Right forelimb (tissue), 1 donor: ENCODE data around the gene OPRD1.

Experiments
- DNase-seq: peaks from one replicate; pipeline ENCODE4 v3.0.0-alpha.2; 2018

OPRD1 gene

DNA sequence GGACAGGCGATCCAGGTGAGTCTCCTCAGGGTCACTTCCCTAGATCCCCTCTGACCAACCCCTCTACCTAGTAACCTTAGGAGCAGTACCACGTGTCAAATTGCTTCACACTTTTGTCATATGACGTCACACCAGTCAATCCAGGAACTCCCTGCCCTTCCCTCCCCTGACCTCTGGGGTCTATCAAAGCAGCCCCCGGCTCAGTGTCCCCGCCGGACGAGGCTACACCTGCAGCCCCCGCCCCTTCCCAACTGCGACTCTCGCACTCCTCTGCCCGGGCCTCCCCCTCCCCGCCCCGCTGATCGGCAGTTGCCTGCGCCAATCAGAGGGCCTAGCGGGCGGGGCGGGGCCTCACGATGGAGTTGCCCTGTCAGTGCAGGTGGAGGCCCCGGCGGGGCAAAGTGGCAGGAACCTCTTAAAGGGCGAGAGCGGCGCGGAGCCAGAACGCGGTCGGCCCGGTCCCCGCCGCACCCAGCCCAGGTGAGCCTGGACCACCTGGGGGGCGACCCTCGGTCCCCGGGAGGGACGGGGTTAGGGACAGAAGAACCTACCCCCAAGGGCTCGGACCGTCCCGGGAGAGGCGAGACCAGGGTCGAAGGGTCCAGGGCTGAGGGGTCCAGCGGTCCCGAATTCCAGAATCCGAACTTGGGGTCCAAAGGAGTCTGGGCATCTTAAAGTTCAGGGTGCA, 74.9 kb downstream of the OPRD1 start:
- DNase-seq = peak; percentile 81

DNA sequence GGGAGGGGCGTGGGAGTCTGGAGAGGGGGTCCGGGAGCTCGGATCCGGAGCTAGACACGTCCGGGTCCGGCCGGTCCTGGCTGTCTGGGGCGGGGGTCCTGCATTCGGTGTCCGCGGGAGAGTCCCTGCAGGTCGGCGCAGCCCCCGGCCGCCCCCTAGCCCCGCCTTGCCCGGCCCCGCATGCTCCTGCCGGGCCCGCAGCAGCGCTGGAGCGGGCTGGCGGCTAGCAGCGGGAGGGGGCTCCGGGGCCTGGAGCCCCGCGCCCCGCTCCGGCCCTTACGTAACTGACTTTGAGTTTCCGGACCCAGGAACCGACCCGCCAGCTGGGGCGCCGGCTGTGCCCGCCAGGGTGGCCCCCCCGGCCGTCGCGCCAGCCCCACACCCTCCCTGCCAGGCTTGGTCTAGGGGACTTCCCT, 75.5 kb downstream of the OPRD1 start:
- DNase-seq = peak; percentile 51

DNA sequence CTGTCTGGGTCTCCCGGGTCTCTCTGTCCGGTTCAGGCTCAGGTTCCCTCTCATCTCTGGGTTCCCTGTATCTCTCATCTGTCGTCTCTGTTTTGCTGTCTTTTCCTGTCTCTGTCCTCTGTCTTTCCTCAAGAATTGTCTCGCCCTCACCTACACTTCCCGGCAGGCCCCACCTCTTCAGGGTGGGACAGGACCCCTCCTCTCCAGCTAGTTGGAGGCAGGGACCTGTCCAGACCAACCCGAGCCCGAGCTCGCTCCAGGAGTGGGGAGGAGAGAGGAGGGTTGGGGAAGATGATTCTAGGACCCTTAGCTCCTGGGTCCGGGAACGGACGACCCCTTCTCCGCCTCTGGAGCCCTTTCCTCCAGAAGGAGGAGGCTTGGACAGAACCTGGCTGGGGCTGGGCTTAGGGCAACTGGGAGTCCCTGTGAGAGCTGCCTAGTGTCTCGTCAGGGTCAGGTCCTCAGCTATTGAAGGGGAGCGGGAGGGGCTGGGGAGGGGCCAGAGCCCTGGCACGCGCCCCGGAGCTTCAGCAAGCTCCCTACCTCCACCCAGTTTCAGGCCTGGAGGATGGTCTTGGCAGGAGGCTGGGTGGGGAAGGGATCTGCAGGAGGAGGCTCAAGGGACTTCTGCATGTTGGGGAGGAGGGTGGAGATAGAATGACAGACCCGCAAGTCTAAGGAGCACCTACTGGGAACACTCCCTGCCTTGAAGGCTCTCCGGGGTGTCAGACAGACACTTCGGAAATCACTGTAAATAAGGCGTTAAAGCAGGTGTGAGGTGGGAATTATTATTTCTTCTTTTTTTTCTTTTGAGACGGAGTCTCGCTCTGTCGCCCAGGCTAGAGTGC, 76.1 kb downstream of the OPRD1 start:
- peak; percentile 65 for DNase-seq

DNA sequence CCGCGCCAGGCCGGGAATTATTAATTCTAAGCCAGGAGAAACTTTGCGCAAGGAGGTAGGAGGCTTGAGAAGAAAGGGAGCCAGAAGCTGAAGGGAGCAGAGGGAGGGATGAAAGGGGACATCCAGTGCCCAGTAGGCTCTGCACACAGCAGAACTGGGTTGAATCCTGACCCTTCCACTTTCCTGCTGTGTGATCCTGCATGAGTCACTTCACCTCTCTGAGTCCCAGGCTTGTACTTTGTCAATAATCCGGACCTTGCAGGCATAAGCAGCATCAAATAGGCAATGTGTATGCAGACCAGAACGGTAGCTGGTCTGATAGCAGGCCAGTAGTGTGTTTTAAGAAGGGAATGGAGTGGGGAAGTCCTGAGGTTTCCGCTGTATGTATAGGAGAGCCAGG, 76.9 kb downstream of the OPRD1 start:
- DNase-seq = no peak

DNA sequence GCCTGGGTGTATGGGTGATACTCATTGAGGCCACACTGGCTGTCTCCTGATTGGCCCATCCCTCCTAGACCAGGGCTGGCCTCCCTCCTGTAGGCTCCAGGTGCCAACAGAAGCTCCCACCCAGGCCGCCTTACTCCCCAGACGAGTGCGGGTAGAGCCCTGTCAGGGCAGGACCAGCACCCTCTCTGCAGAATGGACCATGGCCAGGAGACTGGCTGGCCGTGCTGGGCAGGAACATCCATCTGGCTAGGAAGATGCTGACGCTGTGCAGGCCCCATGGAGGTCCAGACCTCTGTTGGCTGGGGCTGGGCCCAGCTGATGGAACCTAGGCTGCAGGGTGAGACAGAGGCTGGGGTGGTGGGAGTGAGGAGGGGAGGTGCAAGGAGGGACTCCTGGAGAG, 77.4 kb downstream of the OPRD1 start:
- DNase-seq = no peak

DNA sequence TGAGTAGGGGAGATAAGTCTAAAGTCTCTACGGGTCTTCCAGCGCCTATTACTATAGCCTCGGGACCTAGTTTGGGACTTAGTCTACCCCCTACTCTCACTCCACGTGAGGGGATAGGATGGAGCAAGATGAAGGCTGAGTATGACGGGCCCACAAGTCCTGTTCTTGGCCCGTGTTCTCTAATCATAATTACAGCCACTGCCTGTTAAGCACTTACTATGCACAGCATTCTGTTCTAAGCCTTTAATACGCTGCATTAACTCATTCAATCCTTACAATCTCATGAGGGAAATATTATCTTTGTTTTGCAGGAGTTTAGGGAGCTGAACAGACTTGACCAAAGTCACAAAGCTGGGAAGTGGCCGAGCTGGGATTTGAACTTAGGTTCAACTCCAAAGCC, 78.5 kb downstream of the OPRD1 start:
- no peak for DNase-seq

DNA sequence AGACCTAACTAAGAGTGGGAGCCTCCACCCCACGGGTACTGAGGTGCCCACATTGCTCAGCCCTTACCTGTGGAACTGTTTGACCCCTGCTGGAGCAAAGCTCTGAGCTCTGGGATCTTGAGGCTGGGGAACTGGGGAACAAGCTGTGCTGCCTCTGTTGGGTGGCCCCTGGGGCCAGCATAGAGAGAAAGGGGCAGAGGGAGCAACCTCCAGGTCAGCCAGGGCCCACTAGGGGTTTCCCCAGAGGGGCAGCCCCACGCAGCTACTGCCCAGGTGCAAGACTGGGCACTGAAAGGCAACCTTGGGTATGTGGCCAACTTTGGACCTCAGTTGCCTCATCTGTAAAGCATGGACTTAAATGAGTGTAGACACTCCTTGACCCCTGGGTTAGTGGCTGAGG, 78.9 kb downstream of the OPRD1 start:
- DNase-seq = no peak

DNA sequence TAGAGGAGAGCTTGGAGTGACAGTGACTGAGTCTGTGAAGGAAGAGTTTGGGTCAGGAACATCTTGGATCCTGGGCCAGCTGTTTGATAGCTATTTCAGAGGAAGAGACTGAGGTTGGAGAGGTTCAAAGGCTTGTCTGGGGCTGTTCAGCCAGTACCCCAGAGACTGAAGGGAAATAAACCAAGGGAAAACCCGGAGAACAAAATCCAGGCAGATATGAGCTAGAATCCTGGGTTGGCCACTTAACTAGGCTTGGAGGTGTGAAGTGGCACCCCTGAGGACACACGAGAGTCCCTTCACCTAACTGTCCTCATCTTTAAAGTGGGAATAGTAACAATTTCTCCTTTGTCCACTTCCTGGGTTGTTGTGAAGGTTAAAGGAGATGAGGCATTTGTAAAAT, 79.3 kb downstream of the OPRD1 start:
- DNase-seq = no peak

DNA sequence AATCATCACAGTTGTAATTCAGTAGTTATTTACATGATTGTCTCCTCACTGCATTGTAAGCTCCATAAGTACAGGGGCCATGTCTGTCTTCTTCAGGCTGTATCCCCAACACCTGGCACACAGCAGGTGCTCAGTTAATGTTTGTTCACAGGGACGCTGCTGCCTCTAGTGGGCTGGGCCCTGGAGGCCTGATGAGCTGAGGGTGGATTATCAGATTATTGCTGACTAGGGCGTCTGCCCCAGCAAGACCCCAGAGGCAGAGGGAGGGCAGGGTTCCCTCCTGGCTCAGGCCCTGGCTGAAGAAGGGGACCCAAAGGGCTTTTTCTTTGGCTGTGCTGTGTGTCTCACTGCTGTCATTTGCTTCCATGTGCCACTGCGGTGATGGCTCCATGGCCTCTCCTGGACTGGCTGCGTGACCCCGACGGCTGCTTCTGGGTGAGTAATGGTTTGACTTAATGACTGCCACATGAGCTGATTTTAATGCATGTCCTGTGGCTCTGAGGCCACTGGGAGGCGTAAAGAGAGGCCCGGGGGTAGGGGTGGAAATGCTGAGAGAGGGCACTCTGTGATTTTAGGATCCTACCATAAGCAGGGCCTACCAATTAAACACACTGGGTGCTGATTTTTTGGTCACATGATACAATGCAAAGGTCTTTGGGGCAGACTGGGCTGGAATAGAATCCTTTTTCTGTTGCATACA, 81.6 kb downstream of the OPRD1 start:
- DNase-seq = no peak

DNA sequence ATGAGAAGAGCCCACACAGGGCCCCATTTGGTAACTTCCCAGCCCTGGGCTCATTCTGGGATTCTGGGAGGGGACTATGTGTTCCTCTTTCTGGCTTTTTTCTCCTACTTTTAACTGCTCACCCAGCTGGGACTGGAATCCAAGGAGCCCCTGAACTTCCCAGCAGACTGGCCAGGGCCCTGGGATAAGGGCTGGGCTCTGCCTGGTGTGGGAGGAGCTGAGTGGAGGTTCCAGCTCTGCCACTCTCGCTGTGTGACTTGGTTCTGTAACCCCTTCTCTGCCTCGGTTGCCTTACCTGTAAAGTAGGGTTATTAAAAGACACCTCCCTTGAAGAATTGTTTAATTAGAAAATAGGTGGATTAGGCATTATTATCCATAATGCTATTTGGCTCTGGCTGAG, 82.8 kb downstream of the OPRD1 start:
- DNase-seq = no peak

DNA sequence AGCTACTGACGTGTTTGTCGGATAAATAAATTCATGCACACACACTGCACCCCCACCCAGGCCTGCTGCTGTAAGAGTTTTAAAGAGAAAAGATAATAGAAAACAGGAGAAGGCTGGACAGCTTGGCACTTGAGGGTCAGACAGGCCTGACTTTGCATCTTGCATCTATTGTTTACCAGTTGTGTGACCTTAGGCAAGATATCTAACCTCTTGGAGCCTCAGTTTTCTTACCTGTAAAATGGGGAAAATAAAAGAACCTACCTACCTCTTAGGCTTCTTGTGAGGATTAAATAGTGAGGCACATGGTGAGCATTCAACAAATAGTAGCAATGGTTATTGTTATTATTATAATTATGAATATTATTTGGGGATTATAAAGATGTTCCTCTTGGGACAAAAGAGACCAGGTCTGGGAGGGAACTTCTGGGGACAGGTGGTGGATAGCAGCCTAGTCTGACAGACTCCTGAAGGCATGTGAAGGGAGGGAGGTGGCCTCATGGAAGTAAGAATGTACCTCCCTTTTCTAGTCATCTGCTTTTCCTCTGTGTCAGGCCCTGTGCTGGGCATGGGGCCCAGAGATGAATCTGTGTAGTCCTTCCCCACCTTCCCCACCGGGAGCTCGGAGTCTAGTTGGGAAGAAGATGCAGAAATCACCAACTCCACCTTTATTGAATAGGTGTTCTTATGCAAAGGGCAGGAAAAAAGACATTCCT, 84.1 kb downstream of the OPRD1 start:
- DNase-seq = no peak

DNA sequence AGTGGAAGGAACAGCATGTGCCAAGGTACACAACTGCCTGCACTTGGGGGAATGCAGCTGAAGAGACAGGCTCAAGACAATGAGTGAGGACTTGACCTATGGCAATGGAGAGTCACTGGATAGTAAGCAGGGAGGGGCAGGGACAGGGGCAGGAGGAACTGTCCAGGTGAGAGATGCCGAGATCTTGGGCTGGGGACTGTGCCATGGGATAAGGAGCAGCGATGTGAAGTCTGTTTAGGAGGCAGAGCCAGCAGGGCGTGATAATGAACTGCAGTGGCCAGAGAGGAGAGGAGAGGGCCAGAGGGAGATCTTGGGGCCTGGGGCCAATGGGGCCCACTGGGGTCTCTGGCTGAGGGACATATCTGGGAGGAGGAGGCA, 84.6 kb downstream of the OPRD1 start:
- no peak for DNase-seq

DNA sequence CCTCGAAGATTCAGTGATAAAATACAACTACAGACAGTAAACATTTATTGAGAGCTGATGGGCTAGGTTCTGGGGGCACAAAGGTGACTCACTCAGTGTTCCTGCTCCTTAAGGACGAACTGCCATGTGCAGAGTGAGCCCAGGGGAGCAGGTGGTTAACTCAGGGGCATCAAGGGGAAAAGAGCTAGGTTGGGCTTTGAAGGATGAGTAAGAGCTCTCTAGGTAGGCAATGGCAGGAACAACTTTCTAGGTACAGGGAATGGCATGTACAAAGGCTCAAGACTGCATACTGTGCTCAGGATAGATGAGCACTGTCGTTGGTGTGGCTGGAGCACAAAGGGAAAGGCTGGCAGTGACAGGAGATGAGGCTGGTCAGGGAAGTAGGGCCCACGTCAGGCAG, 85.8 kb downstream of the OPRD1 start:
- no peak for DNase-seq

DNA sequence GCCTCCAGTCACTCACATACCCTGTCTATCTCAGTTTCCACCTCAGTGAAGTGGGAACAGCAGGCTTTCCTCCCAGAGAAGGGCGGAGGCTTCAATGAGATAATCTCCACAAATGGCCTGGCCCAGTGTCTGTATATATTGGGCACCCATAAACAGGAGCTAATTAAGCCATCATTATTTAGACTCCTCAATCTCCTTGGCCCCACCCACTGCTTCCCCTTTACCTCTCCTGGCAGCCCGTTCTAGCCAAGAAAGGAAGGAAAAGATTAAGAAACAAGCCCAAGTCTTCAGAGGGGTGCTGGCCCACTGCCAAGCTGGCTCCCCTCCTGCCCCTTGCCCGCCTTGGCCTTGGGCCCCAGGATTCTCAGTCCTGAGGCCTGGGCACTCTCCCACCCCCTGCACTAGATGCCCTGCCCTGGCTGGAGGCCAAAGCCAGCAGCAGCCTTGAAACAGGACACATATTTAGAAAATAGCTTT, 86.5 kb downstream of the OPRD1 start:
- DNase-seq = no peak

DNA sequence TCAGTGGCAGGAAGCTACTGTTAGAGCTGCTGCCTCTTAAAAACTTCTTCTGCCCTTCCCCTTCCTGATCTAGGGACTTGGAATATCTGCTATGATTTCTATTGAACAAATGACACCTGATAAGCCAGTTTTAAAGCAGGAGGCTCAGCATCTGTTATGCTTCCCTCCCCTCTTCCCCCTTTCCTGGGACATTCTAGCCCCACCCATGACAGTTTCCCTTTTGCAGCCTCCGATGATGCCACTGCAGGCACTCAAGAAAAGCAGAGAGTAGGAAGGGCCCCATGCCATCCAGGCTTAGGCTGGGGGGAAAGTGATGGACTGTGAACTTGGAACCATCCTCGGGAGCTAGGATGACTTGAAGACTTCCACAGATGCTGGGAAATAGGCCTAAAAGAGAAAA, 87.3 kb downstream of the OPRD1 start:
- DNase-seq = no peak

DNA sequence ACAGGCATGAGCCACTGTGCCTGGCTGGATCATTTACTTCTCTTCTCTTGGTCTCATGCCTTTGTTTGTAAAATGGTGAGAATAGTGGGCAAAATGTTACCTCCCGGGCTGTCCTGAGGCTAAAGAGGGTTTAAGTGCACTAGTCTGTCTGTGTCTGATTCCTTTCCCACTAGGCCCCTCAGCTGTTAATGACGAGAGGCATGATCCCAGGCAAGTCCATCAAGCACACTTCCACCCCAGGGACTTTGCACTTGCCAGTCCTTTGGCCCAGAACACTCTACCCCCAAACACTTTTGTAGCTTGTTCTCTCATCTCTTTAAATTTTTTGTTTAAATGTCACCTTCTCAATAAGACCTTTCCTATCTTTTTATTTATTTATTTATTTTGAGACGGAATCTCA, 88.6 kb downstream of the OPRD1 start:
- no peak for DNase-seq

DNA sequence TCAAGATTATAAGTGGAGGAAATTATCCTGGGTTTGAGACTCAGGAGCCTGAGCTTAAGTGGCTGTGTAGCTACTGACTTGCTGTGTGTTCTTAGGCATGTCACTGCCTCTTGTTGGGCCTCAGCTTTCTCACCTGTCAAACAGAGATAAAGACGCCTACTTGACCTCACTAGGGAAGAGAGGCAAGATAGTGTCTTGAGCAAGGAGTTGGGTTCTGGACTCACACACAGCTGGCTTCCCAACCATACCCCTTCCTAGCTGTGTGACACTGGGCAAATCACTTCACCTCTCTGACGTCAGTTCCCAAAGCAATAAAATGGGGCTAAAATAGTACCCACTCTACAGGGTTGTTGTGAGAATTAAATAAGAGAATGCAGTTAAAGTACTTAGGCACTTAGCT, 90.8 kb downstream of the OPRD1 start:
- no peak for DNase-seq

DNA sequence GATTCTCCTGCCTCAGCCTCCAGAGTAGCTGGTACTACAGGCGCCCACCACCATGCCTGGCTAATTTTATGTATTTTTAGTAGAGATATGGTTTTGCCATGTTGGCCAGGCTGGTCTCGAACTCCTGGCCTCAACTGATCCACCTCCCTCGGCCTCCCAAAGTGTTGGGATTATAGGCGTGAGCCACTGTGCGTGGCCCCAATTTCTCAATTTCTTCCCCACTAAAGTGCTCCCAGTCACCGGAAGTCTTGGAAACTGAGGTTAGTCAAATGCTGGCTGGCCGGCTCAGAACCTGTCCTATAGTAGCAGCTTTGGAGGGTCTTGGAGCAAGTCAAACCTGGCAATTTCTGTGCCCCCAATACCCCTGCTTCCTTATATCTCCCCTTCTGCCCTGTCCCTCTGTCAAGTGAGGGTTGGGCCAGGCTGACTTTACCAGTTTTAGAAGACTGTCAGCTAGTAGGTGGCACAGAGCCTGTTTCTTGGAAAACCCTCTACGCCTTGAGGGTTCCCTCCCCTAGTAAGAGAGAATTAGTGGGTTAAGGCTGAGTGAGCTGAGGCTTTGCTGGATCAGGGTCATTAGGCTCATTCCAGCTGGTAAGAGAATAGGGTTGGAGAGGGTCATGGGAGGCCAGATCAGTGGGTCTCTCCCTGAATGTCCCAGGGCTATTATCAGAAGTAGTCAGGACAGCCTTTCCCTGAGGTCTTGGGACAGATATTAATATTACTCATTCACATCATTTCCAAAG, 94.1 kb downstream of the OPRD1 start:
- DNase-seq = no peak

DNA sequence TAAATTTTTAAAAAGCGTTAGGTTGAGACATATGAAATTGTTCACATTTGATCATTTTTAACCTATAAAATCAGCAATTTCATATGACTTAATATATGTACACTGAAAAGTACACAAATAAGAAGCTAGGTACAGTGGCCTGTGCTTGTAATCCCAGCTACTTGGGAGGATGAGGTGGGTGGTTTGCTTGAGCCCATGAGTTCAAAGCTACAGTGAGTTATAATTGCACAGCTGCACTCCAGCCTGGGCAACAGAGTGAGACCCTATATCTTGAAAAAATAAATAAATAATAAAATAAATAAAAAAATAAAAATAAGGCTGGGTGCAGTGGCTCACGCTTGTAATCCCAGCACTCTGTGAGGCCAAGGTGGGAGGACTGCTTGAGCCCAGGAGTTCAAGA, 97.2 kb downstream of the OPRD1 start:
- DNase-seq = no peak

DNA sequence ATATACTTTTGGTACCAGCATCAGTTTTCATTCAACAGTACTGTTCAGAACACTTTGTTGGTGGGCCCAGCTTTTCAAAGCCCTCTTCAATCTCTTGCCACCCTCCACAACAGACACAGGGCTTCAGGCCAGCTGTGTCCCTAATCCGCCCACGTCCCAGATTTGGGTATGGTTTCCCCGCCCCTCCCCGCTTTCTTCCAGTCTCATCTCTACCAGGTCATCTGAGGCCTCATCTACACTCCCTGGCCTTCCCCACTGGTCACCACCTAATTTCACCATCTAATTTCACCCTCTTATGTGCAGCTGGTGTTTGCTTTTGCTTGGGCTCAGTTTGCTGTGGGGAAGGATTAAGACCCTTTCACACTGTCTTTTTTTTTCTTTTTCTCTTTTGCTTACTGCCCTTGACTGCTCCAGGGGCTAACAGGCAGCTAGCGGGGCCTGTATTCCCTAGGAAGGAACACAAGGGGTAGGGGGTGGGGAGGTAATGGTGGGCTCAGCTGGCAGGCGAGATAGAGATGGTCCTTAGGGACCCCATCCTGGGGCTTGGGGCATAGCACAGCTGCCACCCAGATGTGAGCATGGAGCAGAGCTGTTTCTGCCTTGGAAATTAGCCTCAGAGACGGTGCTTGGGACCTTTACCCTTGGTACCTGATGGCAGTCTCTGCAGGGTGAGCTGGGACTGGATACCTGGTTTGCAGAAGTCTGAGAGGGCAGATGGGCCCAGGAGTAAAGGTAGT, 98.6 kb downstream of the OPRD1 start:
- DNase-seq = no peak

DNA sequence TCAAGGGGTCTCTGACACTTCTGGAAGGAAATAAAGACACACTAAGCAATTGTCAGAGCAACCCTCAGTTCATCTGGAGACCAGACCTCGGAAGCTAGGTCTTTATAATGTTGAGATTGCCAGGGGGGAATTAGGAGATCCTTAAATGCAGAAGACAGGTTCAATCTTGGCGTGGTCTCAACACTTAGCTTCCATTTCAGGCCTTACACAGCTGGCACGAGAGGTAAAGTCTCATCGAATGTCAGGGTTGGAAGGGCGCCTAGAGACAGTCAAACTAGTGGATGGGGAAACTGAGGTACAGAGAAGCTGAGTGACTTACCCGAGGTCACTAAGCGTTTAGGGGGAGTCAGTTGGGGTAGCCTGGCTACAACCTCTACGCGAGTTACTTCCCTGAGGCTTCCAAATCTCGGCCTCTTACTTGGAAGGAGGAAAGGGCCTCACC, 101.8 kb downstream of the OPRD1 start:
- DNase-seq = no peak
